ENCODE data around the gene PBXIP1. TPM values are rescaled to one million over a fixed set of nuclear protein-coding genes. Genes with fewer than 3 reads are reported as not detected.

The PBXIP1 gene
- total and polyA plus RNA-seq, 12 donors, result 97.0 to 342 (median 258) TPM

DNA sequence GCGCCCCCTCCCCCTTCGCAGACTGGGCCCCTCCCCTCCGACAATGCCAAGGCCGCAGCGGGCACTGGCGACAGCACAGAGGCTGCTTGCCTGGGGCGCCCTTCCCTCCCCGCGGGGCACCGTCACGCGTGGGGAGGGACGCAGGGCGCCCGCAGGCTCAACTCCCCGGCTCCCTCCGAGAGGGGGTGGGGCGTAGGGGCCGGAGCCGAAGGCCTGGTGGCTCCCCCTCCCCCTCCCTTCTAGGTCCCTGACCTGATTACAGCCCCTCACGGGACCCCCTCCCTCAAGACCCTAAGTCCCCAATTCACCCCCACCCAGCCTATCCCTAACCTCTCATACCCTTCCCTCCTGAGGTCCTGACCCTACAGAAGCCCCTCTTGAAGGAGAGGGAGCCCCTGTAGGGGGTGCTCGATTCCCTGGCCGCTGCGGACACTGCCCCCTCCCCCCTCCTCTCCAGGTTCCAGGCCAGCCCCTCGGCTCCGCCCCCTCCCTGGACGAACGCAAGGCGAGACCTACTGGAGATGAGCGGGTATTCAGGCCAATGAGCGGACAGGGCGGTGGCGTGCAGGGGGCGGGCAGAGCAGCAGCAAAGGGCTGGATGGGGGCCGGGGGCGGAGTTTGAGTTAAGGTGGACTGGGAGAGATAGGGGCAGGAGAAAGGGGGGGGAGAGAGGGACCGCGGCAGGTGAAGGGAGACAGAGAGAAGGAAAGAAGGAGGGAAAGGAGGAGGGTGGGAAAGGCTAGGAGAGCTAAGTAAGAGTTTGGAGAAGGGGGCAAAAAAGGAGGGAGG, 46.0 kb upstream of the PBXIP1 start:
- TF ChIP-seq POLR2A (IDR thresholded peaks at IDR 0.05) (peak; percentile 45 to 79), CTCF (IDR thresholded peaks at IDR 0.05) (peak in 4 of 6 experiments; percentile 17 to 47 (median 26))
- Histone ChIP-seq H3K4me3 (peak overlapping the region; percentile 14 to 73 (median 52)), H3K4me1 (replicated peaks in 1 of 2) (peaks cover 42 to 44% of the 10 kb centered on the region in 2 donors), H3K36me3 (replicated peaks in 1 of 2) (no peaks in the 10 kb centered on the region), H3K9me3 (replicated peaks in 1 of 3) (no peaks in the 10 kb centered on the region), H3K27me3 (no peaks in the 10 kb centered on the region), H3K27ac (peak overlapping the region; percentile 87 to 99 (median 96))
- intact Hi-C loops (cut with DNase I), result loop anchor here in 1 of 2 donors (5.0 kb wide), 1 partner anchor 35 kb away; no protein-coding TSS in a partner anchor
- peak; percentile 100 for DNase-seq
- WGBS, 4 donors, result 0 to 2% (median 1%) methylated on average over 4 to 38 of the region's 38 CpGs

- Histone ChIP-seq H3K27me3 (no peaks in the 10 kb centered on the region), H3K4me1 (replicated peaks in 1 of 2) (peaks cover 36 to 39% of the 10 kb centered on the region in 2 donors), H3K4me3 (peak overlapping the region; percentile 14 to 73 (median 52)), H3K27ac (peak overlapping the region; percentile 87 to 99 (median 96)), H3K36me3 (replicated peaks in 1 of 2) (no peaks in the 10 kb centered on the region), H3K9me3 (replicated peaks in 1 of 3) (no peaks in the 10 kb centered on the region)
- intact Hi-C loops (cut with DNase I), result loop anchor here in 1 of 2 donors (5.0 kb wide), 1 partner anchor 34 kb away; no protein-coding TSS in a partner anchor
- TF ChIP-seq CTCF (IDR thresholded peaks at IDR 0.05) (no peak), POLR2A (IDR thresholded peaks at IDR 0.05) (no peak)
- WGBS, 4 donors, result 0% methylated on average over 5 to 11 of the region's 11 CpGs
- DNase-seq, result no peak
Observed at GRCh38 chr1:155001425-155001674, 45.5 kb upstream of the PBXIP1 start.

GRCh38 chr1:155000726-155001424, 45.0 kb upstream of the PBXIP1 start:
- Histone ChIP-seq H3K36me3 (replicated peaks in 1 of 2) (no peaks in the 10 kb centered on the region), H3K4me3 (peak overlapping the region; percentile 14 to 73 (median 52)), H3K9me3 (replicated peaks in 1 of 3) (no peaks in the 10 kb centered on the region), H3K27ac (peak overlapping the region; percentile 87 to 99 (median 96)), H3K4me1 (replicated peaks in 1 of 2) (peaks cover 32 to 34% of the 10 kb centered on the region in 2 donors), H3K27me3 (no peaks in the 10 kb centered on the region)
- TF ChIP-seq POLR2A (IDR thresholded peaks at IDR 0.05) (peak; percentile 75 to 95), CTCF (IDR thresholded peaks at IDR 0.05) (peak in 4 of 6 experiments; percentile 18 to 52 (median 31))
- 0 to 1% (median 1%) methylated on average over 6 to 43 of the region's 43 CpGs for WGBS, 4 donors
- intact Hi-C loops (cut with DNase I), result loop anchor here in 1 of 2 donors (5.0 kb wide), 1 partner anchor 34 kb away; no protein-coding TSS in a partner anchor
- peak; percentile 93 to 97 (median 94) for DNase-seq

DNA sequence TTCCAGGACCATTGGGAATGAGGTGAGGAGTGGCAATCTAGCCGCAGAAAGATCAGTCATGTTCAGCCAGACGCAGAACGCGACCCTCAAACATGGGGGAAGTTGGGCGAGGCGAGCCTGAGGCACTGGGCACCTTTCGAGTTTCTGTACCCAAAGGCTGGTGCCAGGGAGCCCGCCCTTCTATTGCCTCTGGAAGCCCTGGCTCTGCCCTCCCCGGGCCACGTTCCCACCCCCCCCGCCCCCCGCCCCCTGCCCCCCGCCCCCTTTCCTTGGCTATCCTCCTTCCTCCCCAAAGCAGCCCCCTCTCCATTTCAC, 44.5 kb upstream of the PBXIP1 start:
- Histone ChIP-seq H3K4me1 (replicated peaks in 1 of 2) (peaks cover 28 to 32% of the 10 kb centered on the region in 2 donors), H3K9me3 (replicated peaks in 1 of 3) (no peaks in the 10 kb centered on the region), H3K27me3 (no peaks in the 10 kb centered on the region), H3K36me3 (replicated peaks in 1 of 2) (no peaks in the 10 kb centered on the region), H3K27ac (peak overlapping the region; percentile 87 to 99 (median 96)), H3K4me3 (peak overlapping the region in 2 of 4 donors; percentile 64 to 73)
- DNase-seq, result peak in 5 of 7 donors; percentile 59 to 82 (median 68)
- intact Hi-C loops (cut with DNase I), result loop anchor here in 1 of 2 donors (5.0 kb wide), 1 partner anchor 33 kb away; no protein-coding TSS in a partner anchor
- TF ChIP-seq POLR2A (IDR thresholded peaks at IDR 0.05) (no peak), CTCF (IDR thresholded peaks at IDR 0.05) (no peak)
- 0 to 1% (median 0%) methylated on average over 5 to 13 of the region's 13 CpGs for WGBS, 4 donors
